Neural cell (in vitro differentiated cells): ENCODE results near the gene GFM1.

ENCODE experiments used
- CTCF ChIP-seq: fragments of 450-650 bp; IDR thresholded peaks from 2 replicates; pipeline ENCODE4 v1.5.1; 2014; ENCODE audit warnings: antibody characterized with exemption, mild to moderate bottlenecking, moderate library complexity; ENCODE audit not compliant: poor library complexity, severe bottlenecking
- EP300 ChIP-seq: fragments of 450-650 bp; conservative IDR thresholded peaks from 2 replicates; pipeline ENCODE4 v1.6.1; 2014; ENCODE audit warnings: antibody characterized with exemption, mild to moderate bottlenecking, moderate library complexity; ENCODE audit not compliant: poor library complexity, severe bottlenecking
- EZH2 ChIP-seq: fragments of 200-600, 300-800 bp; shearing (Covaris generic), sonication (generic); IDR thresholded peaks from 2 replicates; pipeline ENCODE4 v1.6.1; 2014; ENCODE audit warnings: antibody characterized with exemption, low read length, borderline replicate concordance, mild to moderate bottlenecking; ENCODE audit not compliant: insufficient read depth, poor library complexity, severe bottlenecking
- RAD21 ChIP-seq: fragments of 450-650 bp; conservative IDR thresholded peaks from 2 replicates; pipeline ENCODE4 v1.6.1; 2014; ENCODE audit warnings: antibody characterized with exemption, mild to moderate bottlenecking, moderate library complexity

- no peak for TF ChIP-seq EZH2
- TF ChIP-seq RAD21 = no peak
- TF ChIP-seq CTCF = no peak
- TF ChIP-seq EP300 = no peak
Observed at GRCh38 chr3:158631981-158632380, 12.3 kb upstream of the GFM1 start.
